Midbrain (tissue), 1 donor: ENCODE measurements around the gene IL19.

Source experiments
- DNase-seq: peaks from one replicate; lab custom pipeline; 2025; lab: John Stamatoyannopoulos, UW

Gene IL19

DNA sequence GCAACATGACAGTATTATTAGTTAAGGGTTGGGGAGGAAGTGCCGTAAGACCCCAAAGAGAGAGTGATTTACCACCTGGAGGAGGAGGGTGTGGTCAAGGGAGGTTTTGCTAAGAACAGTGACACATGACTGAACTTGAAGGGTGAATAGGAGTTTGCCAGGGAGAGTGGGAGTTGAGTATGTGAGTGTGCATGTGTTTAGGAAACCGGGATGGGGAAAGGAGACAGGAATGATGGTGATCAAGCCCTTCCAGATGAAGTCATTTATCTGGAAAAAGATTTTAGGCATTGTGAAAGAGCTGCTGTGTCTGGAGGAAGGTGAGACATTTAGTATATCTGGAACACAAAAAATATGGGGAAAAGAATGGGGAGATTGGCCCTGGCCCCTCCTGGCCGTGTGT is 29.8 kb downstream of the IL19 start:
- no peak for DNase-seq

DNA sequence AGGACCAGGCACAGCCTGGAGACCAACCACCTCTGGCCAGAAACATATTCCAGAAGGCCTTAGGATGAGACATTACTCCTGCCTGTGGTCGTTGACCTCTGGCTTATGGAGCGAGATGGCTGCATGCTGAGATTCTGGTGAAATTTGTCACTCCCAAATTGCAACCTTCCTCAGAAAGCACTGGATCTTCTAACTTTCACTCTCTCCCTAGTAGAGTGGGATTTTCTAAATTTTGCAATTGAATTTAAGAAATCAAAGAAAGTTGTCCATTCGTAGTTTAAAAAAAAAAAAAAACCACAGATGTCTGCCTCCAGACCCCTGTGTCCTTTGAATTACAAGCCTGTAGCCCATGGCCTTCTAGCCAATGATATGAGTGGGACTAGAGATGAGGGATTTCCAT is 30.3 kb downstream of the IL19 start:
- no peak for DNase-seq

DNA sequence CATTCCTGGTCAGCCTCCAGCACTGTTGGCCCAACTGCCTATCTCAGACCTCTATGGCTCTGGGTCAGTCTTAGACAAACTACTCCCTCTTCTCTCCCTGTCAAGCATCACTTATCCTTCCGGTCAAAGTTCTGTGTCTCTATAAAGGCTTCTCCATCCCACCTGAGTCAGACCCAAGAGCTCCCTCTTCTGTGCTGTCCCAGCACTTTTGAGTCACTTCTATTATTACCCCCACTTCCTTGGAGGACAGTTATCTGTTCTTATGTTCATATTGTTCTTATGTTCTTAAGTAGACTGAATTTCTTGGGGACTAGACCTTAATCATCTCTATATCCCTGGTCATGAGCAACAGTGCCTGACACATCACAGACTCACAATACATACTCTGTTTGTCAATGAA is 30.9 kb downstream of the IL19 start:
- DNase-seq = no peak

DNA sequence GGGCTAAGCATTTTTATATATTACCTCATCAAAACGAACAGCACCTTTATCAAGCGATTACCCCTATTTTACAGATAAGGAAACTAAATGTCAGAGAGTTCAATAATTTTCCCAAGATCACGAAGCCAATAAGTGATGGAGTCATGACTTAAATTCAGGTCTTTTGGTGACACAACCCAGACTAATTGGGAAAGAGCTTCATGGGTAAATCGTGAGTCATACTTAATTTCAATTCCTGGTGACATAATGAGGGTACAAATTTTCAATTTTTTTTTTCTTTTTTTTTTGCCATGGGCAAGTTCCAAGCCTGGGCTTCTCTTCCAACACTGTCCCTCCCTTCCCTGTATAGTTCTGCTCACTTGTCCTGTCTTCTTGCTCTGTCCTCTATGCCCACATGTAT is 31.8 kb downstream of the IL19 start:
- DNase-seq = no peak

GRCh38 chr1:206803221-206803730 is 32.7 kb downstream of the IL19 start:
- no peak for DNase-seq

GRCh38 chr1:206804156-206804737 is 33.7 kb downstream of the IL19 start:
- no peak for DNase-seq

- DNase-seq = no peak
These were observed 34.8 kb downstream of the IL19 start for GRCh38 chr1:206805357-206805756.

DNA sequence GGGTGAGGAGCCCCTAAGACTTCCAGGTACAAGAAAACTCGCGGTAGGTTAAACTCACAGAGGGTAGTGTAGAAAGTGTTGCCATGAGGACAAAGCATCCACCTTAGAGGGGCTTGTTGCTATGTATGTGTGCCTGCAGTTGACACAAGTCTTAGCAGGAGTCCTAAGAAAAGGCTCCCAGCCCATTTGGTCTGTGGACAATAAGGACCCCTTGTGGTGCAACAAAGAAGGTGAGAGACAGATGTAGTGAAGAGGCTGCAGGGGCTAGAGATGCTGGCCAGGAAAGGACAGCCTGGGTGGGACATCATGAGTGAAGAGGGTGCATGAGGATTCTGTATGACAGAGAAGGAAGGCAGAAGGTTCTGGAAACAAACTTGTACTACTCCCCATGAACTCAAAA is 38.0 kb downstream of the IL19 start:
- no peak for DNase-seq

GRCh38 chr1:206809504-206810084 is 39.0 kb downstream of the IL19 start:
- DNase-seq = no peak

DNA sequence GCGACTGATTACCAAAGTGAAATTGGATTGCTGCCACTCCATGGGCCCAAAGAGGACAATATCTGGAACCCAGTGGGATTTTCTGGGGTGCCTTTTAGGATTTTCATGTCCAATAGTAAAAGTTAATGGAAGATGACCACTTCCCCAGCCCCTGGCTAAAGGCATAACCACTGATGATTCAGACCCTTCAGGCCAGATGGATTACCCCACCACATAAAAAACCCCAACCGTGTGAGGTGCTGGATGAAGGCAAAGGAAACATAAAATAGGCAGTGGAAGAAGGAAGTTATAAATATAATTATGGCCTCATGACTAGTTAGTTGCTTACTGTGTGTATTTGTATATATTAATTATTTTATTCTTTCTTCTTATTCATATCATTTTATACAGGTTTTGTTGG is 41.9 kb downstream of the IL19 start:
- DNase-seq = no peak

- DNase-seq = no peak
These were observed 44.3 kb downstream of the IL19 start for GRCh38 chr1:206814716-206815341.

DNA sequence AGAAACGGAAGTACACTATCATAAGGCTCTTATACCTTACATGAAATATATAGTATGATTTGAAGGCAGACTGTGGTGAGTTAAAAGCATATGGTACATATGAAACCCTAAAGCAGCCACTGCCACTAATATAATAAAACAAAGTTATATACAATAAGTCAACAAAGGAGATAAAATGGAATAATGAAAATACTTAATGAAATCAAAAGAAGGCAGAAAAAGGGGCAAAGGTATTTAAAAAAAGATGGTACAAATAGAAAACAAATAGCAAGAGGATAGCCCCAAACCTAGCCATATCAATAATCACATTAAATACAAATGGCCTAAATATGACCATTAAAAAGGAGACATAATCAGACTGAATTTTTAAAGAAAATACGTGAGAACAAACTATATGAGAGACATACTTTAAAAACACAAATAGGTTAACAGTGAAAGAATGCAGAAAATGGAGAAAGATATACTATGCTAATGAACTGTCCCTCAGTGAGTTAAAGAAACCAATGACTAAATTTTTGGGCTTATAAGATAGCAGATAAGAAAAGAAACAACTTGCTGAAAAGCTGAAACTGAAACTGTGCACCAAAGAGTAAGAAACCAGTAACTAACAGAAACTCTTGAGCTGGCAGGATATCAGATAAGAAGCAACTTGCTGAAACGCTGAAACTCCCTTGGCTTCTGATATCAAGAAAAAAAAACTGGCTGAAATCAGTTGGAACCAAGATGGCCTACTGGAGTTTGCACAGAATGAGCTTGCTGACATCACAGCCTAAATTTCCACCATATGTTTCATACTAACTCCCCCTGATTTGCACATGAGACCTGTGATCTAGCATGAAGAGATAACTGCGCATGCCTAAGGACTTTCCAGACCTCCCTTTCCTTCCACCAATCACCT is 46.1 kb downstream of the IL19 start:
- no peak for DNase-seq

DNA sequence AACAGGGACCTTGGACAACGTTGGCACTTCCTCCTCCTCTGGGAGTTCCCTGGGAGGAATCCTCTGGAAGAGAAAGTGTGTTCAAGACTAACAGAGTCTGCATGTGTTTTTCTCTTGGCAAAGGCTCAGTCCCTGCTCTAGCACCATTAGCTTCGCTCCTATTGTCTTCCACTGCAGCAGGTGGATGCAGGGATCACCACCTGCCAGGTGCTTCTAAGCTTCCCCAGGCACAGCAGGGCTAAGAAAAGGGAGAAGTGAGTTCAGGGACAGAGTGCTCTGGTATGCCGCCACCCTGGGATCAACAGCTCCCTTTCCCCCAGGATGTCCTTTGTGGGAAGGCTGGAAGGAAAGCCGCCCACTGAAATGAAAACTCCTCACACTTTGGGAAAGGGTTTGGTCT is 50.9 kb downstream of the IL19 start:
- DNase-seq = no peak

DNA sequence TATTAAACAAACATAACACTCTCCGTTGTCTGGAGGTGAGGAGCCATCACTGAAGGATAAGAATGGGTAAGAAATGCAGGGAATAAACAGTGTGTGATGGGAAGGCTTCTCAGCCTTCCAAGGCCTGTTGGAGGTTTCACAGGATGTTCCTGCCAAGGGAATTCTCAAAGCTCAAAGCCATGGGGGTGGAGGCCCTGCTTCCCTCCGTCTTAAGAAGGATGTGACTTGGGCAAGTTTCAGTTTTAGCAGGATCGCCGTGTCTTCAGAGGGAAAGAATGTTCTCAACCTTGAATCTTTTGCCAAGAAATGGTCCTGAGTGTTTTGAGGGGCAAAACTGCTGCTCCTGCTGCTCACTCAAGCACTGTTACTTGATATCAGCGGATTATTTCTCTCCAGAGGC is 53.2 kb downstream of the IL19 start:
- DNase-seq = no peak

GRCh38 chr1:206824331-206824730 is 53.8 kb downstream of the IL19 start:
- no peak for DNase-seq

GRCh38 chr1:206826394-206826793 is 55.8 kb downstream of the IL19 start:
- no peak for DNase-seq

- no peak for DNase-seq
These were observed 57.5 kb downstream of the IL19 start for GRCh38 chr1:206828061-206828460.

DNA sequence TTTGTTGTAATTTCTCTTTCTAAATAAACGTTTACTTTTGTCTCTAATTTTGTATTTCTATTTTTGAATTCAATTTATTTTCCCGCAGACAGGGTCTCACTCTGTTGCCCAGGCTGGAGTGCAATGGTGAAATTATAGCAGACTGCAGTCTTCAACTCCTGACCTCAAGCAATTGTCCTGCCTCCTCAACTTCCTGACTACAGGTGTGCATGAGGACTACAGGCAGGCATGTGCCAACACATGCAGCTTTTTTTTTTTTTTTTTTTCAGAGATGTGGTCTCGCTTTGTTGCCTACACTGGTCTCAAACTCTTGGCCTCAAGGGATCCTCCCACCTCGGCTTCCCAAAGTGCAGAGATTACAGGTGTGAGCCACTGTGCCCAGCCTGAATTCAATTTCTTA is 58.2 kb downstream of the IL19 start:
- DNase-seq = no peak

GRCh38 chr1:206829282-206829681 is 58.7 kb downstream of the IL19 start:
- DNase-seq = no peak

DNA sequence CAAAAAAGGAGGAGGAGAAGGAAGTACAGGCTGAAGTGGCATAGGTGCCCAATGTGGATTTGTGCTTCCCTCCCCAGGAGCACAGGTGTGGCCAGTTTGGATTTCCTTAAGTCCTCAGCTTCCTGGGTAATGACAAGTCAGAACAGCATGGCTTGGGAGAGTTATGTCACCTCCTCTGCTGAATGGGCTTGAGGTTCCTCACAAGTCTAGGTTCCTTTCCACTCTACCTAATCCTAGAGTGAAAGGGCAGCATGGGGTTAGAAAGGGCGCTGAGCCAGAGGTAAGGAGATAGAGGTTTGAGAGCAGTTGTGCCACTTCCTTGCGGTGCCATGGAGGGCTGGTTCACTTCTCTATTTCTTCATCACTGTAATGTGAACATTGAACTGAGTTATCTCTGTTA is 59.3 kb downstream of the IL19 start:
- no peak for DNase-seq

DNA sequence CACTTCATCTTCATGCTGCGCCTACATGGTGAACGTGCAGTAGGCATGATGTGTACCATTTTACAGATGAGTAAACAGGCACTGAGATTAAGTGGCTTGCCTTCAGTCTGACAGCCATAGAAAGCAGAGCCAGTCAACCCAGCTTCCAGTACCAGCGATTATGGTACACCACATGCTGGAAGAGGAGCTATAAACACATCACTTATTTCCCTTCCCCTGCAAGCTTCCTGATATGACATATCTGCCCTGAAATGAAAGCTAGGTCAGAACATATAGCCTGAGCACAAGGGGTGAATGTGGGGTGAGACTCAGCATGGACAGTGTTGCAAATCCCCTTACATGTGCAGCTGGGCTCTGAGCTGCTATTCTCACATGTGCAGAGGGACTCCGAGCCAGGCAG is 61.1 kb downstream of the IL19 start:
- DNase-seq = no peak

- no peak for DNase-seq
These were observed 61.8 kb downstream of the IL19 start for GRCh38 chr1:206832352-206832880.
